ENCODE data around the gene BCOR. TPM values are rescaled to one million over a fixed set of nuclear protein-coding genes. Genes with fewer than 3 reads are reported as not detected.

BCOR gene
- total and polyA plus RNA-seq, 2 of the 4 experiments (the other 2 are of a cell fraction) = 7.5 to 9.0 TPM

DNA sequence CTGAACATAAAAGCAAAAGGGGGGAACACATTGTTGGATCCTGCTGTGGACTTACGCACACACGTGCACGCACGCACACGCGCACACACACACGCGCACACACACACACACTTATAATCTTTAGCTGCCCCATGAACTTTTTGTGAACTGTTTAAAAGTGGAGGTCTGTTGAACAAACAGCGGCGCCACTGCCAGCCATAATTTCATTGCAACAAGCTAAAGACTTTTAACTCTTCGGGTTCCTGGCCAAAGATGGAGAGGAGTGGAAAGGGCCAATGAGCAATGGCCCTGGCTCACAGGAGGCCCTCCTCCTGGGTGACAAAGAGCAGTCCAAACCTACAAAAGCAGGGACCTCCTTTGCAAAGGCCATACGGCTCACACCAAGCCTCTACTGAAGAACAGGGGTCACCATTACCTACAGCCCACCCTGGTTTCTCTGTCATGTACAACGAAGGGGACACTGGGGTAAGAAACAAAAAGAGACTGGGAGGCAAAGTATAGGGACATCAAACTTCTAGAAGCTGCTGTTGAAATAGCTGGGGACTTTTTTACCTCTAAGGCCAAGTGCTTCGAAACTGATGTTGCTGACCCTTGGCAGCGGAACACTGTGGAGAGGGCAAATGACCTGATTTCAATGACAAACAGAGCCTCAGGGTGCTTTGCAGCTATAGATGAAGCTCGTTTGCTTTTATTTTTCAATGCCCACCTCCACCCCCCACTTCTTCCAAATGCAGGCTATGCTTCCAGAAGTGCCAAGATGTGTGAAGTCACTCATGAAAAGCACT is 16.7 kb downstream of the BCOR start:
- no peak overlapping the region for H3K27ac ChIP-seq (ENCODE audit: insufficient read depth, low read length)
- no peak overlapping the region for H2AFZ ChIP-seq (replicated peaks; ENCODE audit: low read length, poor library complexity)
- no TSS peak for BruUV-seq (replicated peaks)
- DNase-seq (no peak), ATAC-seq (ENCODE audit: low read depth) (no peak)
- no peak overlapping the region for H2BK15ac ChIP-seq (ENCODE audit: low read depth, low read length)
- H3K36me3 ChIP-seq (ENCODE audit: control insufficient read depth, insufficient read depth, low read length) = 0 out of 2 replicates have a peak, but pooled peaks cover 3% of the 10 kb centered on the region
- no peak overlapping the region for H2BK120ac ChIP-seq (ENCODE audit: low read depth, low read length)
- intact Hi-C loops (cut with micrococcal nuclease) (no loop called here), in situ Hi-C loops (cut with MboI; ENCODE audit: low sequenced_read_pairs) (loop anchor here (10.0 kb wide), 2 partner anchors 266 to 346 kb away; no protein-coding TSS in a partner anchor), dilution Hi-C loops (cut with HindIII; ENCODE audit: low sequenced_read_pairs, unreplicated experiment) (no loop called here)
- H4K20me1 ChIP-seq (ENCODE audit: insufficient read depth, low read length) = peaks cover 35% of the 10 kb centered on the region
- H3K18ac ChIP-seq (ENCODE audit: low read depth, low read length) = no peak overlapping the region
- H3K23ac ChIP-seq (ENCODE audit: low read depth, low read length) = no peak overlapping the region
- no peak overlapping the region for H4K8ac ChIP-seq (ENCODE audit: low read depth in 2 of 2, low read length in 2 of 2)
- no peaks in the 10 kb centered on the region for H3K27me3 ChIP-seq (ENCODE audit: control insufficient read depth, insufficient read depth, low read length)
- H3K9me3 ChIP-seq (ENCODE audit: control insufficient read depth, insufficient read depth, low read length) = no peaks in the 10 kb centered on the region
- H3K4me2 ChIP-seq (ENCODE audit: low read depth, low read length) = no peak overlapping the region
- no peak overlapping the region for H3K9ac ChIP-seq (ENCODE audit: low read depth, low read length)
- POLR2A ChIA-PET (ENCODE audit: unreplicated experiment) = no interaction called here
- H2AK5ac ChIP-seq (ENCODE audit: low read depth, low read length) = no peak overlapping the region
- H2AK9ac ChIP-seq (replicated peaks; ENCODE audit: low read depth, low read length, poor library complexity) = no peak overlapping the region
- WGBS, 2 experiments (ENCODE audit: extremely low coverage in 2 of 2, insufficient read length in 1 of 2) = no CpG with 5 or more reads among the region's 16 CpGs
- H3K4me1 ChIP-seq (ENCODE audit: control insufficient read depth, insufficient read depth, low read length) = peaks cover 14% of the 10 kb centered on the region
- no peak overlapping the region for H2BK20ac ChIP-seq (ENCODE audit: low read depth, low read length)
- peaks cover 6 to 38% of the 10 kb centered on the region in 2 experiments; a peak in 2 of 4 replicates for H3K79me1 ChIP-seq (ENCODE audit: low read depth in 1 of 2, low read length in 2 of 2)
- H3K14ac ChIP-seq (replicated peaks; ENCODE audit: low read depth, low read length) = no peak overlapping the region
- no peak overlapping the region for H2BK5ac ChIP-seq (ENCODE audit: low read depth, low read length, poor library complexity, severe bottlenecking)
- no peak overlapping the region for H4K91ac ChIP-seq (ENCODE audit: insufficient read depth, low read depth, low read length)
- H3K4me3 ChIP-seq (ENCODE audit: insufficient read depth, low read depth, low read length) = no peak overlapping the region
- CTCF ChIA-PET = no interaction called here
- H4K5ac ChIP-seq (ENCODE audit: low read depth, low read length) = no peak overlapping the region
- no peak for TF ChIP-seq RCOR1 (IDR thresholded peaks at IDR 0.05; ENCODE audit: insufficient replicate concordance, low read length)
- TF ChIP-seq FOS (IDR thresholded peaks at IDR 0.05; ENCODE audit: low read depth, low read length) = no peak
- TF ChIP-seq NFE2L2 (IDR thresholded peaks at IDR 0.05; ENCODE audit: low read depth, low read length) = no peak
- TF ChIP-seq, protein P1, sequence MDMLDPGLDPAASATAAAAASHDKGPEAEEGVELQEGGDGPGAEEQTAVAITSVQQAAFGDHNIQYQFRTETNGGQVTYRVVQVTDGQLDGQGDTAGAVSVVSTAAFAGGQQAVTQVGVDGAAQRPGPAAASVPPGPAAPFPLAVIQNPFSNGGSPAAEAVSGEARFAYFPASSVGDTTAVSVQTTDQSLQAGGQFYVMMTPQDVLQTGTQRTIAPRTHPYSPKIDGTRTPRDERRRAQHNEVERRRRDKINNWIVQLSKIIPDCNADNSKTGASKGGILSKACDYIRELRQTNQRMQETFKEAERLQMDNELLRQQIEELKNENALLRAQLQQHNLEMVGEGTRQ (IDR thresholded peaks at IDR 0.05; ENCODE audit: low read depth, low read length) = no peak
- H3K4ac ChIP-seq (ENCODE audit: low read depth, low read length) = no peak overlapping the region
- H3K9me1 ChIP-seq (ENCODE audit: insufficient read depth, low read length) = 0 out of 2 replicates have a peak, but pooled peaks cover 5% of the 10 kb centered on the region
- no peak overlapping the region for H3K56ac ChIP-seq (ENCODE audit: extremely low read depth, insufficient read depth, low read length)
